Measurements from ENCODE around the gene BPIFB1. TPM values are rescaled to one million over a fixed set of nuclear protein-coding genes. Genes with fewer than 3 reads are reported as not detected.

BPIFB1 gene
- total RNA-seq, 1 donor from 2014 or later = not detected

DNA sequence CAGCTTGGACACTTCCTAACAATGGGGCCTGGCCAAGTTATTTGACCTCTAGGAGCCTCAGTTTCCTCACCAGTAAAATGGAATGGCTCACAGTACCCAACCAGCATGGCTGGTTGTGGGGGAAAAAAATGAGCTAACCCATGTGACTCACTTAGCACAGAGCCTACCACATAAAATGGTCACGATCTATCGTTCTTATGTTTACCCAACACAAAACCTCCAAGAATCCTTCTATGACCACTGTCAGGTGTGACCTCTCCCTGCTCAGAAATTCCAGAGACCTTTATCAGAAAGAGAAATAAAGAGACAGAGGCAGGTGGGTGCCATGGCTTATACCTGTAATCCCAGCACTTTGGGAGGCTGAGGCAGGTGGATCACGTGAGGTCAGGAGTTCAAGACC lies 39.4 kb downstream of the BPIFB1 start:
- no peaks in the 10 kb centered on the region for H3K4me1 ChIP-seq
- no peak overlapping the region for H3K4me3 ChIP-seq
- H3K36me3 ChIP-seq = no peaks in the 10 kb centered on the region
- intact Hi-C loops (cut with micrococcal nuclease) = no loop called here
- H3K27me3 ChIP-seq (ENCODE audit: low read depth) = peaks cover 97% of the 10 kb centered on the region
- TF ChIP-seq, protein P1, sequence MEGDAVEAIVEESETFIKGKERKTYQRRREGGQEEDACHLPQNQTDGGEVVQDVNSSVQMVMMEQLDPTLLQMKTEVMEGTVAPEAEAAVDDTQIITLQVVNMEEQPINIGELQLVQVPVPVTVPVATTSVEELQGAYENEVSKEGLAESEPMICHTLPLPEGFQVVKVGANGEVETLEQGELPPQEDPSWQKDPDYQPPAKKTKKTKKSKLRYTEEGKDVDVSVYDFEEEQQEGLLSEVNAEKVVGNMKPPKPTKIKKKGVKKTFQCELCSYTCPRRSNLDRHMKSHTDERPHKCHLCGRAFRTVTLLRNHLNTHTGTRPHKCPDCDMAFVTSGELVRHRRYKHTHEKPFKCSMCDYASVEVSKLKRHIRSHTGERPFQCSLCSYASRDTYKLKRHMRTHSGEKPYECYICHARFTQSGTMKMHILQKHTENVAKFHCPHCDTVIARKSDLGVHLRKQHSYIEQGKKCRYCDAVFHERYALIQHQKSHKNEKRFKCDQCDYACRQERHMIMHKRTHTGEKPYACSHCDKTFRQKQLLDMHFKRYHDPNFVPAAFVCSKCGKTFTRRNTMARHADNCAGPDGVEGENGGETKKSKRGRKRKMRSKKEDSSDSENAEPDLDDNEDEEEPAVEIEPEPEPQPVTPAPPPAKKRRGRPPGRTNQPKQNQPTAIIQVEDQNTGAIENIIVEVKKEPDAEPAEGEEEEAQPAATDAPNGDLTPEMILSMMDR (IDR thresholded peaks at IDR 0.05; ENCODE audit: borderline replicate concordance) = no peak
- H3K9me3 ChIP-seq (replicated peaks) = no peaks in the 10 kb centered on the region
- DNase-seq = no peak
- H3K27ac ChIP-seq (replicated peaks) = no peak overlapping the region

DNA sequence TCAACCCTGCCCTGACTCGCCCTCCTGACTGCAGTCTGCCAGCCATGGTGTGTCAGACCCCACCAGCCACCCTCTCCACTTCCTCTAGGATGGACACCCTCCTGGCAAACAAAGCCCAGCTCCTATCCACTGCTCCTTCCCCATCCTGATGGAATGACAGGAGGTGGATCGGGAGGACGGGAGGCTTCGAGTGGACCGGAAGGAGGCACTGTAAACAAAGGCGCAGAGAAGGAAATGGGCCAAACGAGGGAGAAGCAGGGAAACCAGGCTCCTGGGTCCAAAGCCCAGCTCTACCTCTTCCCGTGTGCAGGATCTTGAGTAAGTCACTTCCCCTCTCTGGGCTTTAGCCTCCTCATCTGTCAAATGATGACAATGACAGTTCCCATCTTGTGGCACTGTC lies 40.2 kb downstream of the BPIFB1 start:
- DNase-seq = no peak
- Histone ChIP-seq H3K27ac (replicated peaks) (no peak overlapping the region), H3K9me3 (replicated peaks) (no peaks in the 10 kb centered on the region), H3K4me3 (no peak overlapping the region), H3K36me3 (no peaks in the 10 kb centered on the region), H3K4me1 (no peaks in the 10 kb centered on the region), H3K27me3 (ENCODE audit: low read depth) (peaks cover 97% of the 10 kb centered on the region)
- intact Hi-C loops (cut with micrococcal nuclease) = no loop called here
- TF ChIP-seq, protein P1 (IDR thresholded peaks at IDR 0.05; ENCODE audit: borderline replicate concordance) = no peak

DNA sequence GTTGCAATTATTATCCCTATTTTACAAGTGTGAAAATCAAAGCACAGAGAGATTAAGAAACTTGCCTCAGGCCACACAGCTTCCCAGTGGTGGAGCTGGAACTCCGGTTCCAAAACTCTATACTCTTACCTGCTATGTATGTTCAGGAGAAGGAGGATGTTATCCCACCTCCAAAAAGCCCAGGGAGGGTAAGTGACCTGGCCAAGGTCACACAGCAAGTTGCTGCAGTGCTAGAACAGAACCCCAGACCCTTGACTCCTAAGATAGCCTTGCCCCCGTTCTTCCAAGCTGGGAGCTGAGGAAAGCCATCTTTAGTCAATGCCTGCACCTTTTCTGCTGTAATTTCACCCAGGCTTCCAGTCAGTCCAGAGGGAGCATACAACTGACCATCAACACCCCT lies 42.3 kb downstream of the BPIFB1 start:
- DNase-seq = no peak
- Histone ChIP-seq H3K27me3 (ENCODE audit: low read depth) (peaks cover 95% of the 10 kb centered on the region), H3K27ac (replicated peaks) (no peak overlapping the region), H3K4me3 (no peak overlapping the region), H3K36me3 (no peaks in the 10 kb centered on the region), H3K4me1 (no peaks in the 10 kb centered on the region), H3K9me3 (replicated peaks) (no peaks in the 10 kb centered on the region)
- intact Hi-C loops (cut with micrococcal nuclease) = no loop called here
- TF ChIP-seq, protein P1 (IDR thresholded peaks at IDR 0.05; ENCODE audit: borderline replicate concordance) = no peak

DNA sequence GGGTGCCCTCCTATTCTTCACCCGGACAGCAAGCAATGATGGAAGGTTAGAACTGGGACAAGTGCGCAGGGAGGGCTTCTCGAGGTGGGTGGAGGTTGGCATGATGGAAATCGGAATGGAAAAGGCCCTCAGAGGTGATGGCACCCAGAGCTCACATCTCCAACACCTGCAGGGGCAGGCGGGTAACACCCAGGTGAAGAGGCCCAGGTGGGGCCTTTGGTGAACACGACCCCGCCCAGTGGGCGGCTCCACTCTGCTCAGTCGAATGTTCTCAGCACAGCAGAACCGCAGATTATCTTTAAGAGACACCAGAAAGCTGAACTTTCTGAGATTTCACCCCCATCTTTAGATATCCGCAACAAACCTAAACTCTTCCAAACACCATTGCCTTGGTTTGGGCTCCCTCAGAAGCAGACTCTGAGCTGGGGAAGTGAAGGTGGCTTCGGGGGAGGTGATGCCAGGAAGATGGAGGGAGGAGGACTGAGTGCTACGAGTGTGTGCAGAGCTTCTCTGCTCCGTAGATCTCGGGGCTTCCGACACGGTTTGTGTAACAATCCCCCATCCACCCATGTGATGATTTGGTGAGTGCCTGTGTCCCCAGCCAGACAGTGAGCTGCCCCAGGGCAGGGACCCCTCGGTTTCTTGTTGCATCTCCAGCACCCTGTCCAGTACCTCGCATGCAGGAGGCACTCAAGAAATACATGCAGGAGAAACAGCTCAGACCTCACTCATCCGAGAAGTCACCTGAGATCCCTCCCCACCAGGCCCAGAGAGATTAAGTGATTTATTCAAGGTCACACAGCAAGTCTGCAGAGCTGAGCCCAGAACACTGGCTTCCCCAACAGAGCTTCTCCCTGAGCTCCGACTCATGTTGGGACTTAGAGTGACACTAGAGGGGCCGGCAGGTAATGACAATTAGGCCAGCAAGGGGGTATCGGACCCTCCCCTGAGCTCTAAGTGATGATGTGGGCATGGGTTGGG lies 45.4 kb downstream of the BPIFB1 start:
- TF ChIP-seq, protein P1 (IDR thresholded peaks at IDR 0.05; ENCODE audit: borderline replicate concordance) = no peak
- Histone ChIP-seq H3K36me3 (no peaks in the 10 kb centered on the region), H3K4me1 (no peaks in the 10 kb centered on the region), H3K4me3 (no peak overlapping the region), H3K9me3 (replicated peaks) (no peaks in the 10 kb centered on the region), H3K27me3 (ENCODE audit: low read depth) (peaks cover 94% of the 10 kb centered on the region), H3K27ac (replicated peaks) (no peak overlapping the region)
- no peak for DNase-seq
- intact Hi-C loops (cut with micrococcal nuclease) = no loop called here

DNA sequence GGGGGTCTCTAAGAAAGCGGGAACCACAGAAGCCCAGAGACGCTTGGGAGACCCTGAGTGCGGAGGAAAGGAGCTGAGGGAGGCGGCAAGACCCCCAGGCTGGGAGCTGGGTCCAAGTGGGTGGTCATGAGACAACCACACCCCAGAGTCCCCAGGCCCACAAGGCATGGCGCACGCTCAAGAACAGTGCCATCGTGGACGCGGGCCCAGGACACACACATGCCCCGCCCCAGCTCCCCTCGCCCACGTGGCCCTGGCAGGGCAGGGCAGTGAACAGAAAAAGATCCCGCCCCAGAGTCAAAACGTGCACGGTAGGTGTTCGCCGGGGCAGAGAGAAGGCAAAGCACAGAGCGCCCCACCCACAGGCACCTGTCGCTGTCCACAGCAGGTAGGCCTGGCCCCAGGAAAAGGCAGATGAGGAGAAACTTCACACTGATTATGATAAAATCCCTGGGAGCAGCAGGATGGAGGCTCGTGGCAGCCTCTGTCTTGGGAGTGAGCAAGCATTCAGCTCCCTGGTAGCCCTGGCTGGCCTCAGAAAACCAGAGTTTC lies 50.0 kb downstream of the BPIFB1 start:
- no peak for DNase-seq
- peaks cover 72% of the 10 kb centered on the region for H3K27me3 ChIP-seq (ENCODE audit: low read depth)
- no peaks in the 10 kb centered on the region for H3K9me3 ChIP-seq (replicated peaks)
- H3K27ac ChIP-seq (replicated peaks) = no peak overlapping the region
- TF ChIP-seq, protein P1 (IDR thresholded peaks at IDR 0.05; ENCODE audit: borderline replicate concordance) = no peak
- no peak overlapping the region for H3K4me3 ChIP-seq
- intact Hi-C loops (cut with micrococcal nuclease) = no loop called here
- H3K4me1 ChIP-seq = no peaks in the 10 kb centered on the region
- no peaks in the 10 kb centered on the region for H3K36me3 ChIP-seq

Data from left ventricle myocardium inferior (tissue), 1 donor.